SU-DHL-6 (cell line): ENCODE data around the gene HBB.

Experiments
- CTCF ChIP-seq: fragments of 200-600 bp; sonication (generic); IDR thresholded peaks from one replicate; pipeline ENCODE4 v1.5.1; 2017; ENCODE audit warnings: antibody characterized with exemption, mild to moderate bottlenecking, low read length, moderate library complexity; ENCODE audit not compliant: insufficient read depth, poor library complexity, severe bottlenecking
- EZH2phosphoT487 ChIP-seq: fragments of 200-600 bp; sonication (generic), shearing (Covaris generic); conservative IDR thresholded peaks from 2 replicates; pipeline ENCODE4 v1.6.1; 2018; ENCODE audit warnings: mild to moderate bottlenecking, antibody characterized with exemption, low read length, moderate library complexity, mixed read lengths

- TF ChIP-seq CTCF (no peak), EZH2phosphoT487 (no peak)
These were observed 3.7 kb downstream of the HBB start for GRCh38 chr11:5223146-5223545.
